HG02678 (cell line): ENCODE results near the gene NUFIP2.
"Not testable (repeated sequence)": the region's sequence is repeated elsewhere in the genome, so short reads cannot be mapped to it uniquely, and the experiment has no call there.

Experiments
- ATAC-seq: cut with Tn5 transposase; IDR thresholded peaks from one replicate; pipeline ENCODE4 v1.9.1; 2021; ENCODE audit warnings: mild to moderate bottlenecking, moderate library complexity; ENCODE audit not compliant: unreplicated experiment

Gene NUFIP2, protein sequence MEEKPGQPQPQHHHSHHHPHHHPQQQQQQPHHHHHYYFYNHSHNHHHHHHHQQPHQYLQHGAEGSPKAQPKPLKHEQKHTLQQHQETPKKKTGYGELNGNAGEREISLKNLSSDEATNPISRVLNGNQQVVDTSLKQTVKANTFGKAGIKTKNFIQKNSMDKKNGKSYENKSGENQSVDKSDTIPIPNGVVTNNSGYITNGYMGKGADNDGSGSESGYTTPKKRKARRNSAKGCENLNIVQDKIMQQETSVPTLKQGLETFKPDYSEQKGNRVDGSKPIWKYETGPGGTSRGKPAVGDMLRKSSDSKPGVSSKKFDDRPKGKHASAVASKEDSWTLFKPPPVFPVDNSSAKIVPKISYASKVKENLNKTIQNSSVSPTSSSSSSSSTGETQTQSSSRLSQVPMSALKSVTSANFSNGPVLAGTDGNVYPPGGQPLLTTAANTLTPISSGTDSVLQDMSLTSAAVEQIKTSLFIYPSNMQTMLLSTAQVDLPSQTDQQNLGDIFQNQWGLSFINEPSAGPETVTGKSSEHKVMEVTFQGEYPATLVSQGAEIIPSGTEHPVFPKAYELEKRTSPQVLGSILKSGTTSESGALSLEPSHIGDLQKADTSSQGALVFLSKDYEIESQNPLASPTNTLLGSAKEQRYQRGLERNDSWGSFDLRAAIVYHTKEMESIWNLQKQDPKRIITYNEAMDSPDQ

DNA sequence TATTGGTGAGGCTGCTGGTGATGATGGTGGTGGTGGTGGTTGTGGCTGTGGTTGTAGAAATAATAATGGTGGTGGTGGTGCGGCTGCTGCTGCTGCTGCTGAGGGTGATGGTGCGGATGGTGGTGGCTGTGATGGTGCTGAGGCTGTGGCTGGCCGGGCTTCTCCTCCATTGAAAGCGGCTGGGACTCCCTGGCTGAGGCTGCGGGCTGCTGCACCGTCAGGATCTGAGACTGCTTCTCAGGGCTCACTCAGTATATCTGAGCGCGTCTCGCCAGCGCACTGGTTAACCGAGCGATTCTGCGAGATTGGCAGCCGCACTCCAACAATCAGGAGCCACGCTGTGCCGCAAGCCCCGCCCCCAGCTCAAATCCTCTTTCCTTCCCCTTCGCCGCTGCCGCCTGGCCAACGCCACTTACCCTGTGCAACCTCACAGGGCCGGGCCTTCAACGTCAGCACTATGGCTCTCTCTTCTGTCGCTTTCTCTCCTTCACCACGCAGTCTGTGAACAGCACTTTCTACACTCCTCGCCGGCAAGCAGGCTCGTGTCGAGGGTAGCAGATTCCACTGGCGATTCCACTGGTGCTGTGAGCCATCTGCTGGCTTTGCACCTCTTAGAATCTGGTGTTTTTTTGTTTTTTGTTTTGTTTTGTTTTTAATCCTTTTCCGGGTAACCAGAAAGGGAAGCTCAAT lies at the start of gene NUFIP2:
Gene NUFIP2 (minus strand): TSS at position 259 of the 690 bp plus-strand sequence. CDS start 89 bp downstream, at position 170.
- ATAC-seq = peak; percentile 85

- no peak for ATAC-seq
Observed at GRCh38 chr17:29342158-29342765, 48.3 kb upstream of the NUFIP2 start.

DNA sequence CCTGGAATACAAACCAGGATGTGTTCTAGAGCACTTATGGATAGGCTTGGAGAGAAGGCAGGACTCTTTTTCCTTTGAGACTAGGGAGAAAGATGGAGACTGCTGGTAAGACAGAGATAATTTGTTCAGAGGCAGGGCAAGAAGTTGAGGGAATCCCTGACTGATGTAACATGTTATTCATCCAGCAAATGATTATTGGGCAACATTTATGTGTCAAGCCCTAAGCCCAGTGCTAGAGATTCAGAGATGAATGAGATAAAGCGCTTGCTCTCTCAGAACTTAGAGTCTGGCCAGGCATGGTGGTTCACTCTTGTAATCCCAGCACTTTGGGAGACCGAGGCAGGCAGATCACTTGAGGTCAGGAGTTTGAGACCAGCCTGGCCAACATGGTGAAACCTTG lies 47.8 kb upstream of the NUFIP2 start:
- no peak for ATAC-seq

DNA sequence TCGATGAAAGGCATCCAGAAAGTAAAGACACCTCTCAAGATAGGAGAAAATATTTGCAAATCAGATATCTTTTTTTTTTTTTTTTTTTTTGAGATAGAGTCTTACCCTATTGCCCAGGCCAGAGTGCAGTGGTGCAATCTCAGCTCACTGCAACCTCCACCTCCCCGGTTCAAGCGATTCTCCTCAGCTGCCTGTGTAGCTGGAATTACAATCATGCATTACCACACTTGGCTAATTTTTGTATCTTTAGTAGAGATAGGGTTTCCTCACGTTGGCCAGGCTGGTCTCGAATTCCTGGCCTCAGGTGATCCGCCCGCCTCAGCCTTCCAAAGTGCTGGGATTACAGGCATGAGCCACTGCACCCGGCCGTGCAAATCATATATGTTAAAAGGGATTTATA lies 45.1 kb upstream of the NUFIP2 start:
- not testable (repeated sequence) for ATAC-seq

DNA sequence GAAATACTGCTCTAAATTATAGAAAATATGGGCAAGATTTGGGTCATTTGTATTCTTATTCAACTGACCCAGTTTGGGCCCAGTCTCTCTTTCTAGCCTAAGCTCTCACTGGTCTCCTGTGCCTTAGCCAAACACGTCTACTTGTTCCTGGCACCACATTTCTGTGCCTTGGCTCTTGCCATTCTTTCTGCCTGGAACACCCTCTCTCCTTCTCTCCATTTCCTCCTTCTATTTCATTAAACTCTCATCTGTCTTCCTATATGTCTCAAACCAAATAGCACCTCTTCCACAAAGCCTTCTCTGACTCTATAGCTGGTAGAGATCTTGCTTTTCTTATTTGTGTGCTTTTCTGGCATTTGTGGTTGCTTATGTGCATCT lies 37.7 kb upstream of the NUFIP2 start:
- no peak for ATAC-seq

DNA sequence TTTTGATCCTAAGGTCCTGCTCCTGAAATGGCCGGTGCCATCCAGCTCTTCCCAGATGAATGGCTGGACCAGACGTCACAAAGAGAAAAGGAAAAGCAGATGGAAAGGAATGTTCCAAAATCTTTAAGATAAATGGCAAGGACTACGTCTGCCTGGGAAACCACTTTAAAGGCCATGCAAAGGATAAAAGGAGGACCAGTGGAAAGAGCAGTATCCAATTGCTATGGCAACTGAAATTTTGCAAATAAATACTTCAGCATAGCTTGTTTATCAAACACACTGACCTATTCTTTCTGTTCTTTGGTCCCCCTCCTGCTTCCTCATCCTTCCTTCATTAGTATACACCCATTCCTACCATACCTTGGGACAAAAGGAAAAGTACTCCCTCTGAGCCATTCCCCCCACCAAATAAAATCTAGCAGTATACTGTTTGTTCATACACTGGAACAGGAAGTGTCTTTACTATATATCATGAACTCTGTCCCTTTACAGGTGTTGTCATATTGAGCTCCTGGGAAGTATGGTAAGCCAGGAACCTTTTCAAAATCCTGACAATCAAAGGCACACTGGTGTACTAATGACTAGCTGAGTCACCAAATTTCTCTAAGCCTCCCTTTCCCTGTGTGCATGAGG lies 37.2 kb upstream of the NUFIP2 start:
- no peak for ATAC-seq

GRCh38 chr17:29327412-29327811 lies 33.5 kb upstream of the NUFIP2 start:
- ATAC-seq = no peak

GRCh38 chr17:29326023-29326813 lies 32.3 kb upstream of the NUFIP2 start:
- ATAC-seq = no peak

DNA sequence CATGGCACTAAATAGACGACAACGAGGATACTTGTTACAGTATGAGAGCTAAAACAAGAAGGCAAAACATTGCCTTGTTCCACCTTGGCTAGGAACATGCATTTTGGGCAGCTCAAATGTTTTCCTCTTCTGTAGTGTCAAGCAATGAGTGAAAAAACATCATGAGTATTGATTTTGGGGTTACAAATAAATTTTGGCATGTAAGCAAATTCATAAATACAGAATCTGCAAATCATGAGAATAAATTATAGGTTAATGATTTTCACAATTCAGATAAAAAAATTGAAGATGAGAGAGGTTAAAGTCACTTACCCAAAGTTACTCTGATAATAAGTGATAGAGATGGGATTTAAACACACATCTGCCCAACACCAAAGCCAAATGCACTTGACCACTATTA lies 28.4 kb upstream of the NUFIP2 start:
- ATAC-seq = no peak

DNA sequence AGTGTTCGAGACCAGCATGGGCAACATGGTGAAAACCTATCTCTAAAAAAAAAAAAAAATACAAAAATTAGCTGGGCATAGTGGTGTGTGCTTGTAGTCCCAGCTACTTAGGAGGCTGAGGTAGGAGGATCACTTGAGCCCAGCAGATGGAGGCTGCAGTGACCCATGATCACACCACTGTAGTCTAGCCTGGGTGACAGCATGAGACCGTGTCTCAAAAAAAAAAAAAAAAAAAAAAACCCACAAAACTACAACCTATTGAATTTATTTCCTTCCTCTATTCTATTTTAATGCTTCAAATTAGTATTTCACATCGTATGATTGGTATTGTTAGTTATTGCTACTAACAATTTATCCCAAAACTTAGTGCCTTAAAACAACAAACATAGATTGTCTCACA lies 9.4 kb upstream of the NUFIP2 start:
- no peak for ATAC-seq

DNA sequence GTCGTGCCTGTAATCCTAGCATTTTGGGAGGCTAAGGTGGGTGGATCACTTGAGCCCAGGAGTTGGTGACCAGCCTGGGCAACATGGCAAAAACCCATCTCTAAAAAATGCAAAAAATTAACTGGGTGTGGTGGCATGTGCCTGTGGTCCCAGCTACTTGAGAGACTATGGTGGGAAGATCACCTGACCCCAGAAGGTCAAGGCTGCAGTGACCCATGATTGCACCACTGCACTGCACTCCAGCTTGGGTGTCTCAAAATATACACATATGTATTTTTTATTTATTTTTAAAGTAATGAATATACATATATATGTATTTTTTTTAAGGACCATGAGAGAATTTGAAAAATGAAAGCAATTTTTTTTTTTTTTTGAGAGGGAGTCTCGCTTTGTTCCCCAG lies 5.1 kb upstream of the NUFIP2 start:
- no peak for ATAC-seq

GRCh38 chr17:29295420-29295819 lies 1.5 kb upstream of the NUFIP2 start:
- ATAC-seq = no peak

DNA sequence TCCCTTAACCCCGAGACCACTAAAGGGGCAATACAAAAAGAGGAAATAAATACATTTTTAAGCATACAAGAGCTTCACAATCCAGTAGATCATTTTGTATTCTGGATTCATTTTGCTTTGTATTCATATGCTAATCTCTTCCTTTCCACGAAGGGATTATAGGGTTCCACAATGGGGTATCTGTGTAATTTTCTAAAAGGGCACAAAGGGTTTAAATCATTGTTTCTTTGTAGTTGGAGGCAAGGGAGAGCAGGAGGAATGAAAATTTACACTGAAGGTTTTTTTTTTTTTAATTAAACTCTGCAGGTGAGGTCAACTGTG lies 592 bp upstream of the NUFIP2 start:
- ATAC-seq = no peak

GRCh38 chr17:29292992-29293889 lies 707 bp downstream of the NUFIP2 start:
- ATAC-seq = peak; percentile 2

GRCh38 chr17:29292071-29292991 lies 1.6 kb downstream of the NUFIP2 start:
- ATAC-seq = no peak

GRCh38 chr17:29291163-29291752 lies 2.7 kb downstream of the NUFIP2 start:
- ATAC-seq = no peak

- ATAC-seq = no peak
Observed at GRCh38 chr17:29289852-29290251, 4.1 kb downstream of the NUFIP2 start.

DNA sequence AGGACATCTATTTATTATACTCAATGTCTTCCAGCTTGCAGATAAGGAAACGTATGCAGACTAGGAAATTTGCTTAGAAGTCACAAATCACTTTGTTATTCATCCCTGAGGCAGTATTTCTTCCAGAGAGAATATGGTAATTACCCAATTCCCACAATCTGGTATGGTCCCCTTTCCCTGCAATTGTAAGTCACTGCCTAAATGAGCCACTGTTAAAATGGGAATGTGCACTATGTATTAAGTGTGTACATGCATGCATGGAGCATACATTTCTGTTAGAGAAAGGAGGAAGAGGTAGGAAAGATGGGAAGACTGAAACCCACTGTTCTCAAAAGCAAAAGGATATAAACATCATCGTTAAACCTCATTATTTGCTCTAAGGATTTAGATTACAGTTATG lies 10.0 kb downstream of the NUFIP2 start:
- ATAC-seq = no peak
